NT2/D1 (cell line): ENCODE measurements around the gene NUDT1.
A peak's percentile ranks its signal among the peaks of the same experiment; 100 is the strongest.

ENCODE experiments used
- DNase-seq: peaks from one replicate; pipeline ENCODE4 v3.0.0-alpha.2; 2011; ENCODE audit warnings: low read depth, low spot score
- H3K27me3 ChIP-seq: 2 replicates; pipeline ENCODE4 v1.6.0; 2011; ENCODE audit warnings: mild to moderate bottlenecking; ENCODE audit not compliant: insufficient read length, insufficient read depth
- H3K36me3 ChIP-seq: 2 replicates; pipeline ENCODE4 v1.6.1; 2011; ENCODE audit warnings: mild to moderate bottlenecking, low read length, mixed read lengths; ENCODE audit not compliant: insufficient read depth, insufficient read length
- H3K4me1 ChIP-seq: 2 replicates; pipeline ENCODE4 v1.5.1; 2011; ENCODE audit not compliant: insufficient read depth, insufficient read length
- H3K4me3 ChIP-seq: 2 replicates; pipeline ENCODE4 v1.5.1; 2011; ENCODE audit warnings: low read depth; ENCODE audit not compliant: insufficient read length
- H3K9ac ChIP-seq: 2 replicates; pipeline ENCODE4 v1.6.0; 2011; ENCODE audit warnings: low read depth; ENCODE audit not compliant: insufficient read length
- H3K9me3 ChIP-seq: 2 replicates; pipeline ENCODE4 v1.5.1; 2011; ENCODE audit warnings: mild to moderate bottlenecking, low read length; ENCODE audit not compliant: insufficient read depth
- SUZ12 ChIP-seq: IDR thresholded peaks from 2 replicates; pipeline ENCODE4 v1.6.1; 2011; ENCODE audit not compliant: insufficient read length, insufficient read depth; ENCODE audit errors: extremely low read depth
- YY1 ChIP-seq: IDR thresholded peaks from 2 replicates; pipeline ENCODE4 v1.6.1; 2011; ENCODE audit not compliant: insufficient read length, insufficient read depth
- ZNF274 ChIP-seq: IDR thresholded peaks from 2 replicates; pipeline ENCODE4 v1.6.1; 2011; ENCODE audit warnings: mild to moderate bottlenecking, low read depth, low read length

Gene NUDT1

DNA sequence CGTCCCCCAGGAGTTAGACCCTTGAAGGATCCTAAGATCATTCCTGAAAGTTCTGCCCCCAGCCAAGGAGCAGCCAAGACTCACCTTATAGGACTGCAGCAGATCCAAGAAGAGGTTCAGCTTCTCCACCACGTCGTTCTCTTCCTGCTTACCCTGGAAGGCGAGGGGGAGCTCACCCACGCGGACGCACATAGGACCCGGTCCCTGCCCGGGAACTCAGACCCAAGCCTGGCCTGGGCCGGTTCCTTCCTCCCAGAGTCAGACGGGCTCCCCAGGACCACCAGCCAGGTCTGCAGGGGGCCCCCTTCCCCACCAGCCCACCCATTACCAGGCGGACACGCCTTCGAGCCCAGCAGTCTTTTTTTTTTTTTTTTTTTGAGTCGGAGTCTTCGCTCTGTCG is 15.6 kb downstream of the NUDT1 start:
- no peaks in the 10 kb centered on the region for H3K27me3 ChIP-seq
- no peak overlapping the region for H3K4me3 ChIP-seq
- peak overlapping the region; percentile 45 for H3K9ac ChIP-seq
- TF ChIP-seq YY1 (no peak), ZNF274 (no peak), SUZ12 (no peak)
- H3K4me1 ChIP-seq = peaks cover 14% of the 10 kb centered on the region
- no peak for DNase-seq
- H3K9me3 ChIP-seq = no peaks in the 10 kb centered on the region
- peaks cover 86% of the 10 kb centered on the region for H3K36me3 ChIP-seq

- Histone ChIP-seq H3K9me3 (no peaks in the 10 kb centered on the region), H3K4me3 (no peak overlapping the region), H3K27me3 (no peaks in the 10 kb centered on the region), H3K9ac (peak overlapping the region; percentile 54), H3K4me1 (peaks cover 14% of the 10 kb centered on the region), H3K36me3 (peaks cover 83% of the 10 kb centered on the region)
- TF ChIP-seq ZNF274 (no peak), SUZ12 (no peak), YY1 (no peak)
- no peak for DNase-seq
Observed at GRCh38 chr7:2258661-2259365, 16.8 kb downstream of the NUDT1 start.

DNA sequence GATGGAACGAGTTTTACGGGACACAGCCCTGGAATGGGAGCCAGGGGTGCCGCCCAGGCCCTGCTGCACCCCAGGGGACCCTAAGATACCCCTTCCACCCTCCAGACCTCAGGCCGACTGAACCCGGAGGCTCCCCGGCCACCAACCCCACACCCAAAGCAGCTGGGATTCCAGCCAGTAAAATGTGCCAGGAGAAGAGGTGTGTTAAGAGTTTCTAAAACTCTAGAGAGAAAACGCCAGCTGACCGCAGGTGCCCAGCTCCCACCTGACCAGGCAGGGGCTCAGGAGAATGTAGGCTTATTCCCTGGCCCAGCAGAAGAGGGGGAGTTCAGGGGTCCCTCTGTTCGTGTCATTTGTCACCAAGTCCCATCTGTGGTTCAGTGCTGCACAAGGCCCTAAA is 17.5 kb downstream of the NUDT1 start:
- no peak for TF ChIP-seq ZNF274
- no peak for TF ChIP-seq SUZ12
- TF ChIP-seq YY1 = no peak
- no peak overlapping the region for H3K9ac ChIP-seq
- no peak for DNase-seq
- H3K4me3 ChIP-seq = no peak overlapping the region
- peaks cover 14% of the 10 kb centered on the region for H3K4me1 ChIP-seq
- no peaks in the 10 kb centered on the region for H3K9me3 ChIP-seq
- H3K27me3 ChIP-seq = no peaks in the 10 kb centered on the region
- peaks cover 83% of the 10 kb centered on the region for H3K36me3 ChIP-seq

DNA sequence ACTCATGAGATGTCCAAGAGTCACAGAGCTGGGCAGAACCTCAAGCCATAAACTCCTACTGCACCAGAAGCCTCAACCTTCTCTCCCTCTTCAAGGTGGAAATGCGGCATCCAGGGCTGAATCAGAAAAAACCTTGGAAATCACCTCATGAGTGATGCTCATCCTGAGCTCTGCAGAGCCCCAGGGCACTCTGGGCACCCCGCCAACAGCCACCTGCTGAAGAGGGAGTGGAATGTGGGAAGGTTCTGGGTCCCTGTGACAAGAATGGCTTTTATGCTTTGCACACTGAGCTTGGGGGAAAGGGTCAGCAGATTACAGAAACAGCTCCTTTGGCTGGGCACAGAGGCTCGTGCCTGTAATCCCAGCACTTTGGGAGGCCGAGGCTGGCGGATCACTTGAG is 18.8 kb downstream of the NUDT1 start:
- DNase-seq = no peak
- no peak overlapping the region for H3K9ac ChIP-seq
- H3K36me3 ChIP-seq = peaks cover 79% of the 10 kb centered on the region
- TF ChIP-seq ZNF274 (no peak), YY1 (no peak), SUZ12 (no peak)
- H3K4me3 ChIP-seq = no peak overlapping the region
- H3K4me1 ChIP-seq = peaks cover 14% of the 10 kb centered on the region
- no peaks in the 10 kb centered on the region for H3K27me3 ChIP-seq
- H3K9me3 ChIP-seq = no peaks in the 10 kb centered on the region

DNA sequence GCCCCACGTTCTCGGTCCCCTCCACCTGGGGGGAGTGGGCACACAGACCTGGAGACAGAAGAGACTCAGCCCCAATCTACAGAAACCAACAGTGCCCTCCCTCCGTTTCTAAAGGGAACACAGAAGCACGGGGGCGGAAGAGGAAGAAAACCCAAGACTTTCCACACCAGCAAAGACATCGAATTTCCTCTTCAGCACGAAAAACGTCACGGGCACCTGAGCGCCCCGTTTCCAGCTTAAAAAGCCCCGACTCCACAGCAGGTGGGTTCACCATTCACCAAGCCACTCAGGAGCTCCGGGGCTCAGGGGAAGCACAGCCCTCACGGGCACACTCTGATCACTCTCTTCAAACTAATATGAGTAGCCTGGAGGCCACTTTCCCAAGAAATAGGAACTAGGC is 19.6 kb downstream of the NUDT1 start:
- Histone ChIP-seq H3K4me3 (no peak overlapping the region), H3K9me3 (0 out of 2 replicates have a peak, but pooled peaks cover 1% of the 10 kb centered on the region), H3K27me3 (no peaks in the 10 kb centered on the region), H3K36me3 (peaks cover 72% of the 10 kb centered on the region), H3K9ac (no peak overlapping the region), H3K4me1 (peaks cover 14% of the 10 kb centered on the region)
- DNase-seq = no peak
- TF ChIP-seq YY1 (no peak), ZNF274 (no peak), SUZ12 (no peak)

- peaks cover 59% of the 10 kb centered on the region for H3K36me3 ChIP-seq
- TF ChIP-seq ZNF274 = no peak
- TF ChIP-seq SUZ12 = no peak
- TF ChIP-seq YY1 = no peak
Observed at GRCh38 chr7:2263176-2263575, 21.1 kb downstream of the NUDT1 start.

DNA sequence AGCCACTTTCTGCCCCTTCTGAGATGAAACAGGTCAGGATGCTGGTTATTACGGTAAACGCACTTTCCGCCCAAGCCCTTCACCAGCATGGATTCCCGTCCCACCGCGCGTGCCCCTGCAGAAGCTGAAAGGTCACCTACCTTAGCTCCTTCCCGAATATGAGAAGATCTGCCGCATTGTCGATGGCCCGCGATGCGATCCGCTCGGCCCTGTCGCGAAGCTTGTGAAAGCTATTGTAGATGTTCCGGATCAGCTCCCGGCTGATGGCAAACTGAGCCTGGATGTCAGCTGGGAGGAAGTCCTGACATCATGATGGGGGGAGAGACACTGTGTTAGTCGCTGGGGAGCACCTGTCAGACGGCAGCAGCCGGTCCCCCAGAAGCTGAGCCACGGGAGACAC is 22.1 kb downstream of the NUDT1 start:
- Histone ChIP-seq H3K27me3 (no peaks in the 10 kb centered on the region), H3K36me3 (peaks cover 49% of the 10 kb centered on the region)

More at GRCh38 chr7:2263176-2263575, 21.1 kb downstream of the NUDT1 start:
- Histone ChIP-seq H3K4me1 (peaks cover 13% of the 10 kb centered on the region), H3K9ac (peak overlapping the region; percentile 44), H3K27me3 (no peaks in the 10 kb centered on the region), H3K4me3 (no peak overlapping the region), H3K9me3 (peaks cover 9% of the 10 kb centered on the region; the same call in 1 of the 2 replicates)
- no peak for DNase-seq

More for the DNA sequence above, 22.1 kb downstream of the NUDT1 start:
- Histone ChIP-seq H3K4me3 (no peak overlapping the region), H3K9me3 (peaks cover 9% of the 10 kb centered on the region; the same call in 1 of the 2 replicates), H3K4me1 (peaks cover 4% of the 10 kb centered on the region), H3K9ac (no peak overlapping the region)
- no peak for TF ChIP-seq YY1
- TF ChIP-seq SUZ12 = no peak
- no peak for TF ChIP-seq ZNF274
- DNase-seq = no peak
